SK-N-SH (cell line): ENCODE measurements around the gene MTUS2.

Source experiments
- CHD2 ChIP-seq: fragments of 150-350 bp; IDR thresholded peaks from 2 replicates; pipeline ENCODE4 v1.6.1; 2018; ENCODE audit warnings: low read length; ENCODE audit not compliant: partially characterized antibody
- EZH2phosphoT487 ChIP-seq: fragments of 200-600 bp; sonication (generic); IDR thresholded peaks from 2 replicates; pipeline ENCODE4 v1.6.1; 2017; ENCODE audit warnings: low read depth, mixed run types, mild to moderate bottlenecking, antibody characterized with exemption, moderate library complexity, borderline replicate concordance
- FOXM1 ChIP-seq: IDR thresholded peaks from 2 replicates; pipeline ENCODE4 v1.4.0; 2012; ENCODE audit warnings: low read depth, mild to moderate bottlenecking
- NFIC ChIP-seq: IDR thresholded peaks from 2 replicates; pipeline ENCODE4 v1.4.0; 2012; ENCODE audit warnings: borderline replicate concordance
- SMC3 ChIP-seq: IDR thresholded peaks from 2 replicates; pipeline ENCODE4 v1.6.1; 2012; ENCODE audit warnings: low read depth, low read length, improper control_type of control experiment
- YY1 ChIP-seq: IDR thresholded peaks from 2 replicates; pipeline ENCODE4 v1.4.0; 2012; ENCODE audit warnings: low read depth, mild to moderate bottlenecking
- TF ChIP-seq, protein P1 (sequence below): fragments of 200-600 bp; sonication (generic); IDR thresholded peaks from 2 replicates; pipeline ENCODE4 v1.6.1; 2017; ENCODE audit warnings: antibody characterized with exemption, mild to moderate bottlenecking, moderate library complexity
- TF ChIP-seq, protein P2 (sequence below): IDR thresholded peaks from 2 replicates; pipeline ENCODE4 v1.6.1; 2012; ENCODE audit warnings: mild to moderate bottlenecking, low read depth, low read length, moderate library complexity
- TF ChIP-seq, protein P3 (sequence below): IDR thresholded peaks from 2 replicates; pipeline ENCODE4 v1.4.0; 2012; ENCODE audit warnings: low read depth, borderline replicate concordance

GRCh38 chr13:29465741-29466293 lies 645.7 kb downstream of the MTUS2 start:
- TF ChIP-seq SMC3 = no peak
- TF ChIP-seq YY1 = peak; percentile 37; the same call in 1 of the 2 replicates
- no peak for TF ChIP-seq FOXM1
- TF ChIP-seq, protein P1, sequence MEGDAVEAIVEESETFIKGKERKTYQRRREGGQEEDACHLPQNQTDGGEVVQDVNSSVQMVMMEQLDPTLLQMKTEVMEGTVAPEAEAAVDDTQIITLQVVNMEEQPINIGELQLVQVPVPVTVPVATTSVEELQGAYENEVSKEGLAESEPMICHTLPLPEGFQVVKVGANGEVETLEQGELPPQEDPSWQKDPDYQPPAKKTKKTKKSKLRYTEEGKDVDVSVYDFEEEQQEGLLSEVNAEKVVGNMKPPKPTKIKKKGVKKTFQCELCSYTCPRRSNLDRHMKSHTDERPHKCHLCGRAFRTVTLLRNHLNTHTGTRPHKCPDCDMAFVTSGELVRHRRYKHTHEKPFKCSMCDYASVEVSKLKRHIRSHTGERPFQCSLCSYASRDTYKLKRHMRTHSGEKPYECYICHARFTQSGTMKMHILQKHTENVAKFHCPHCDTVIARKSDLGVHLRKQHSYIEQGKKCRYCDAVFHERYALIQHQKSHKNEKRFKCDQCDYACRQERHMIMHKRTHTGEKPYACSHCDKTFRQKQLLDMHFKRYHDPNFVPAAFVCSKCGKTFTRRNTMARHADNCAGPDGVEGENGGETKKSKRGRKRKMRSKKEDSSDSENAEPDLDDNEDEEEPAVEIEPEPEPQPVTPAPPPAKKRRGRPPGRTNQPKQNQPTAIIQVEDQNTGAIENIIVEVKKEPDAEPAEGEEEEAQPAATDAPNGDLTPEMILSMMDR = no peak
- TF ChIP-seq, protein P2, sequence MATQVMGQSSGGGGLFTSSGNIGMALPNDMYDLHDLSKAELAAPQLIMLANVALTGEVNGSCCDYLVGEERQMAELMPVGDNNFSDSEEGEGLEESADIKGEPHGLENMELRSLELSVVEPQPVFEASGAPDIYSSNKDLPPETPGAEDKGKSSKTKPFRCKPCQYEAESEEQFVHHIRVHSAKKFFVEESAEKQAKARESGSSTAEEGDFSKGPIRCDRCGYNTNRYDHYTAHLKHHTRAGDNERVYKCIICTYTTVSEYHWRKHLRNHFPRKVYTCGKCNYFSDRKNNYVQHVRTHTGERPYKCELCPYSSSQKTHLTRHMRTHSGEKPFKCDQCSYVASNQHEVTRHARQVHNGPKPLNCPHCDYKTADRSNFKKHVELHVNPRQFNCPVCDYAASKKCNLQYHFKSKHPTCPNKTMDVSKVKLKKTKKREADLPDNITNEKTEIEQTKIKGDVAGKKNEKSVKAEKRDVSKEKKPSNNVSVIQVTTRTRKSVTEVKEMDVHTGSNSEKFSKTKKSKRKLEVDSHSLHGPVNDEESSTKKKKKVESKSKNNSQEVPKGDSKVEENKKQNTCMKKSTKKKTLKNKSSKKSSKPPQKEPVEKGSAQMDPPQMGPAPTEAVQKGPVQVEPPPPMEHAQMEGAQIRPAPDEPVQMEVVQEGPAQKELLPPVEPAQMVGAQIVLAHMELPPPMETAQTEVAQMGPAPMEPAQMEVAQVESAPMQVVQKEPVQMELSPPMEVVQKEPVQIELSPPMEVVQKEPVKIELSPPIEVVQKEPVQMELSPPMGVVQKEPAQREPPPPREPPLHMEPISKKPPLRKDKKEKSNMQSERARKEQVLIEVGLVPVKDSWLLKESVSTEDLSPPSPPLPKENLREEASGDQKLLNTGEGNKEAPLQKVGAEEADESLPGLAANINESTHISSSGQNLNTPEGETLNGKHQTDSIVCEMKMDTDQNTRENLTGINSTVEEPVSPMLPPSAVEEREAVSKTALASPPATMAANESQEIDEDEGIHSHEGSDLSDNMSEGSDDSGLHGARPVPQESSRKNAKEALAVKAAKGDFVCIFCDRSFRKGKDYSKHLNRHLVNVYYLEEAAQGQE = no peak
- peak; percentile 44; the same call in 1 of the 2 replicates for TF ChIP-seq NFIC
- TF ChIP-seq, protein P3, sequence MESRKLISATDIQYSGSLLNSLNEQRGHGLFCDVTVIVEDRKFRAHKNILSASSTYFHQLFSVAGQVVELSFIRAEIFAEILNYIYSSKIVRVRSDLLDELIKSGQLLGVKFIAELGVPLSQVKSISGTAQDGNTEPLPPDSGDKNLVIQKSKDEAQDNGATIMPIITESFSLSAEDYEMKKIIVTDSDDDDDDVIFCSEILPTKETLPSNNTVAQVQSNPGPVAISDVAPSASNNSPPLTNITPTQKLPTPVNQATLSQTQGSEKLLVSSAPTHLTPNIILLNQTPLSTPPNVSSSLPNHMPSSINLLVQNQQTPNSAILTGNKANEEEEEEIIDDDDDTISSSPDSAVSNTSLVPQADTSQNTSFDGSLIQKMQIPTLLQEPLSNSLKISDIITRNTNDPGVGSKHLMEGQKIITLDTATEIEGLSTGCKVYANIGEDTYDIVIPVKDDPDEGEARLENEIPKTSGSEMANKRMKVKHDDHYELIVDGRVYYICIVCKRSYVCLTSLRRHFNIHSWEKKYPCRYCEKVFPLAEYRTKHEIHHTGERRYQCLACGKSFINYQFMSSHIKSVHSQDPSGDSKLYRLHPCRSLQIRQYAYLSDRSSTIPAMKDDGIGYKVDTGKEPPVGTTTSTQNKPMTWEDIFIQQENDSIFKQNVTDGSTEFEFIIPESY = no peak
- no peak for TF ChIP-seq EZH2phosphoT487
- TF ChIP-seq CHD2 = no peak
